GM18498 (cell line): Measurements from ENCODE around the gene MYCBPAP.
A peak's percentile ranks its signal among the peaks of the same experiment; 100 is the strongest.

ENCODE experiments used
- ATAC-seq: cut with Tn5 transposase; IDR thresholded peaks from one replicate; pipeline ENCODE4 v1.9.1; 2021; ENCODE audit warnings: mild to moderate bottlenecking, moderate library complexity; ENCODE audit not compliant: unreplicated experiment

Gene MYCBPAP

GRCh38 chr17:50484386-50485155, 23.7 kb upstream of the MYCBPAP start:
- ATAC-seq, result no peak

GRCh38 chr17:50487213-50488096, 20.8 kb upstream of the MYCBPAP start:
- no peak for ATAC-seq

- ATAC-seq, result no peak
Measured at GRCh38 chr17:50488880-50489279, 19.4 kb upstream of the MYCBPAP start.

DNA sequence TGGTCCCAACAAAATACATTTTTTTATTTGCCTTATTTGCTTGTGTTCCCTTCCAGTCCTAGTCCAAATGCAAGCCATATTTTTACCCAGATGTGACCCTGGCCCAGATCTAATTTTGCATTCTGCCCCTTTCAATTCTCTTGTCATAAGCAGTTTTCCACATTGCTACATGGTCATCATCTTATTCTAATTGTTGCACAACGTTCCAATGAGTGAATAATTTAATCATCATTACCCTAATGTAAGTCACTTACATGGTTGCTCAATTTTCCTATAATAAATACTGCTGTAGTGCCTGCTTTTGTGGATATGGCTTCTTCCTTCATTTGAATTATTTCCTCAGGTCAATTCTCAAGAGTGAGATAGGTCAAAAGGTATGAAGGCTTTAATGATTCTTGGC, 16.7 kb upstream of the MYCBPAP start:
- no peak for ATAC-seq

- no peak for ATAC-seq
Measured at GRCh38 chr17:50492214-50492613, 16.0 kb upstream of the MYCBPAP start.

- ATAC-seq, result no peak
Measured at GRCh38 chr17:50493744-50494143, 14.5 kb upstream of the MYCBPAP start.

GRCh38 chr17:50495217-50495823, 12.9 kb upstream of the MYCBPAP start:
- ATAC-seq, result no peak

DNA sequence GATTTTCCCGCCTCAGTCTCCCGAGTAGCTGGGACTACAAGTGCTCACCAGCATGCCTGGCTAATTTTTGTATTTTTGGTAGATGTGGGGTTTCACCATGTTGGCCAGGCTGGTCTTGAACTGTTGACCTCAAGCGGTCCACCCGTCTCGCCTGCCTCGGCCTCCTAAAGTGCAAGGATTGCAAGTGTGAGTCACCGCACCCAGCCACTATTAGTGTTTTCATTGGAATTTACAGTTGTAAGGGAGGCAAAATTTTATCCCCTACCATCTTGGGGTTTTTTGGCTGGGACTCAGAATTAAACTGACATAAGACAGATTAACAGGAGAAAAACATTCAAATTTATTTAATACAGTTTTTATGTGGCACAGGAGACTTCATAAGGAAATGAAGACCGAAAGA, 12.3 kb upstream of the MYCBPAP start:
- ATAC-seq, result no peak

GRCh38 chr17:50498021-50498874, 10.0 kb upstream of the MYCBPAP start:
- no peak for ATAC-seq

GRCh38 chr17:50499270-50499669, 9.0 kb upstream of the MYCBPAP start:
- no peak for ATAC-seq

DNA sequence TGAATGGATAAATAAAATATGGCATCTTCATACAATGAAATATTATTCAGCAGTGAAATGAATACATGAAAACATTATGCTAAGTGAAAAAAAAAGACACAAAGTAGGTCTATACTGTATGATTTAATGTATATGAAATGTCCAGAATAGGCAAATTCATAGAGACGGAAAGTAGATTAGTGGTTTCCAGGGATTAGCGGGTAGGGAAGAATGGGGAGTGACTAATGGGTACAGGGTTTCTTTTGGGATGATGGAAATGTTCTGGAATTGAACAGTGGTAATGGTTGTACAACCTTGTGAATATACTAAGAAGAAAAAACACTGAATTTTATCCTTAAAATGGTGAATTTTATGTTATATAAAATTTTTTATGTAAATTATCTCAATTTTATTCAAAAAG, 8.5 kb upstream of the MYCBPAP start:
- ATAC-seq, result no peak

DNA sequence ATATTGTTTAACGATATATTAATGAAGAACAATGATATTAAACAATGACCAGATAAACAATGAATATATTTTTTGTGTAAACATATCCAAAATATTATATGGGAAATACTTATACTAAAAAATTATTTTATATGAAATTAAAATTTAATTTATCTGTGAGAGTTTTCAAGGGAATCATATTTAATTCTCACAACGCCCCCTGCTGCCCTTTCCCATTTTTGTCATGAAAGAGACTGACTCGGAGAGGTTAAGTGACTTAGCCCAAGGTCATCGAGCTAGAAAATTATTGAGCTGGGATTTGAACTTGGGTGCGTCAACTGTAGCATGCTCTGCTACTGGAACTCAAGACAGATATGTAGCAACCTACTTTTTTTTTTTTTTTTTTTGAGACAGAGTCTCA, 7.2 kb upstream of the MYCBPAP start:
- no peak for ATAC-seq

DNA sequence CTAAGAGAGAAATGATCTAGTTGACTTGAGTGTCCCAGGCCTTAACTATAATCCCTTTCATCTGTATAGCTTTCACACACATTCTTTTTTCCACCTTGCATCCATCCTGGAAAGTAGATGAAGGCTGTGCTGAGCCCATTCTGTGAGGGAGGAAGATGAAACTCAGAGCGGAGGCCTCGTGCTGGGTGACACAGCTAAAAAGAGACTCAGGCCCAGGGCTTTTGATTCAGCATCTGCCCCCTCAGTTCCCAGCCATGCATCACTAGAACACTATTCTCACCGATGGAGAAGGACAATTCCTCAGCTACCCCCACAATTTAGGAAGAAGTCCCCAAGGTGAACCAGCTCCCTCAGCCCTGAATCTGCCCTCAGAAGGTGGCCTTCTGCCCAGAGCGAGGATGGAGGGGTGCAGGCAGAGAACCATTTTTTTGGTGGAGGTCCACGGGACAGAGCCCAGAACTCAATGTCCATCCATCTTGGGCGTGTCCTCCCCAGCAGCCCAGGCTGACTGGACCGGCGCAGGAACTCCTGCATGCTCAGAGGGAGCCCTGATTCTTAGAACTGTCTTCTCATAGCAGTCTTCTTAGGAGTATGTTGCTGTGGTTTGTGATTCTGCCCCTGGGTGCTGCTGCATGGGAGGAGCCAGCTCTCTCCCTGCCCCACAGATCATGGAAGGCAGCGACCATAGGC, 5.8 kb upstream of the MYCBPAP start:
- no peak for ATAC-seq

- ATAC-seq, result no peak
Measured at GRCh38 chr17:50505591-50506130, 2.6 kb upstream of the MYCBPAP start.

DNA sequence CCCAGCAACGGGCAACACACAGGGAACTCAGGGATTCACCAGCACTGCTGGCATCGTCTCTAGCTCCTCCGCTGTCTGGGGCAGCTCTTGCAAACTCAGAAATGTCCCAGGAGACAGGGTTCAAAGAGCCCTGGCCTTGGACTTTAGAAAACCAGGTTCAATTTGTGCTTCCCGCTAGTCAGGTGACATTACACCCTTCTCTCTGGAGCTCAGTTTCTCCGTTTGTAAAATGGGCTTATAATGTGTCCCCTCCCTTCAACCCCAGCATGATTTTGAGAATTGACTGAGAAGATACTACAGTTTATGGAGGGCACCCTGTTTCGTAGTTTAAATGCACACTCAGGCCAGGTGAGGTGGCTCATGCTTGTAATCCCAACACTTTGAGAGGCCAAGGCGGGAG, 1.9 kb upstream of the MYCBPAP start:
- ATAC-seq, result no peak

- no peak for ATAC-seq
Measured at GRCh38 chr17:50508573-50509460, 578 bp downstream of the MYCBPAP start.

DNA sequence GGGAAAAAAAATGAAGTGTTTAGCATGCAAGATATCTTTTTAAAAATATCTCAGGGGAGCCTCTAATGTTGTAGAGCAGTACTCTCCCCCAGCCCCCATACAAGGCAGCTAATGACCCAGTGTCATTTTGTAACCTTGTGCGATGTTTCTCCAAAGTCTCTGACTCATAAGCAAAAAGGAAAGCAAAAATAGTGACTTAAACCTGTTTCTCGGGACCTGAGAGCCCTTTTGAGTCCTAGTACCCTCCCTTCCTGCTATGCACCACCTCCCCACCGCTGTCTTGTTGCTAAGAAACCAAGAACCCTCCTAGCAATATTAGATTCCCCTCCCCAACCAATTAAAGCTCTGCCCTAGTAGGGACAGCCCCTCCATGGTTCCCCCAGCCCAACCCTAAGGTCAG, 2.8 kb downstream of the MYCBPAP start:
- ATAC-seq, result peak; percentile 76

GRCh38 chr17:50513495-50513894, 5.3 kb downstream of the MYCBPAP start:
- ATAC-seq, result no peak

DNA sequence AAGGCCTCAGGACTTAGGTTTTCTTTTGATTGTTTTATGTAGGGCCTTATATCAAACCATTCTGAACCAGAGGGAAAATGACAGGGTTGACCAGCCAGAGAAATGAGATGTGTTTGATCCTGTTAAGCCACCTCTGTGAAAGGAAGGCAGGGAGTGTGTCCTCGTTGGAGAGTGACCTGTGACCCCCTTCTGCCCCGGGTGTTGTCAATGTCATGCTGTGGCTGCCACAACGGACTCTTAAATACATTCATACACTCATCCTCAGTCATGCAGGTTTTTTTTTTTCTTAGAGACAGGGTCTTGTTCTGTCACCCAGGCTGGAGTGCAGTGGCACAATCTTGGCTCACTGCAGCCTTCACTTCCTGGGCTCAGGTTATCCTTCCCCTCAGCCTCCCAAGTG, 6.1 kb downstream of the MYCBPAP start:
- no peak for ATAC-seq
